GM18505 (cell line): ENCODE data around the gene FCGBP.
"Not testable (repeated sequence)": the region's sequence is repeated elsewhere in the genome, so short reads cannot be mapped to it uniquely, and the experiment has no call there.

Experiments
- ATAC-seq: cut with Tn5 transposase; IDR thresholded peaks from one replicate; pipeline ENCODE4 v1.9.1; 2021; ENCODE audit not compliant: unreplicated experiment
- POLR2A ChIP-seq: IDR thresholded peaks from 4 replicates; pipeline ENCODE4 v1.6.1; 2011; ENCODE audit warnings: borderline replicate concordance; ENCODE audit not compliant: insufficient read depth, insufficient read length; ENCODE audit errors: extremely low read depth

FCGBP gene

DNA sequence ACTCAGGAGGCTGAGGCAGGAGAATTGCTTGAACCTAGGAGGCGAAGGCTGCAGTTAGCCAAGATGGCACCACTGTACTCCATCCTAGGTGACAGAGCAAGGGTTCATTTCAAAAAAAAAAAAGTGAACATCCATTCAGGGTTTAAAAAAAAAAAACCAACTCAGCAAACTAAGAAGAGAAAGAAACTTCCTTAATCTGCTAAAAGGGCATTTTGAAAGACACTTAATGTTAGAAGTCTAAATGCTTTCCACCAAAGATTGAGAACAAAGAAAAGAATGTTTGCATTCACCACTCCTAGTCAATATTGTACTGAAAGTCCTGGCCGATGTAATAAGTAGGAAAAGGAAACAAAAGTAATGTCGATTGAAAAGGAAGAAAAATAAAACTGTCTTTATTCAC, 29.5 kb upstream of the FCGBP start:
- TF ChIP-seq POLR2A = no peak
- ATAC-seq = no peak

DNA sequence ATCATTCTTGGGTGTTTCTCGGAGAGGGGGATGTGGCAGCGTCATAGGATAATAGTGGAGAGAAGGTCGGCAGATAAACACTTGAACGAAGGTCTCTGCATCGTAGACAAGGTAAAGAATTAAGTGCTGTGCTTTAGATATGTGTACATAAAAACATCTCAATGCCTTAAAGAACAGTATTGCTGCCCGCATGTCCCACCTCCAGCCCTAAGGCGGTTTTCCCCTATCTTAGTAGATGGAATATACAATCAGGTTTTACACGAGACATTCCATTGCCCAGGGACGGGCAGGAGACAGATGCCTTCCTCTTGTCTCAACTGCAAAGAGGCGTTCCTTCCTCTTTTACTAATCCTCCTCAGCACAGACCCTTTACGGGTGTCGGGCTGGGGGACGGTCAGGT, 25.0 kb upstream of the FCGBP start:
- not testable (repeated sequence) for ATAC-seq

DNA sequence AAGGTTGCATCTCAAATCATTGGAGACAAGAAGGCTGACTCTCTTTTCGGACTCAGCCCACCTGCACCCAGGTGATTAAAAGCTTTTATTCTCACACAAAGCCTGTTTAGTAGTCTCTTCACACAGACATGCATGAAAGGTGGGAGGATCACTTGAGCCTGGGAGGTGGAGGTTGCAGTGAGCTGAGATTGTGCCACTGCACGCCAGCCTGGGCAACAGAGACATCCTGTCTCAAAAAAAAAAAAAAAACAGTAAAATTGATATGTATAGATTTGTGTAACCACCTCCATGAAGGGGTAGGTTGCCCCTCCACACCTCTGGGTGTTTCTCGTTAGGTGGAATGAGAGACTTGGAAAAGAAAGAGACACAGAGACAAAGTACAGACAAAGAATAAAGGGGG, 24.5 kb upstream of the FCGBP start:
- not testable (repeated sequence) for ATAC-seq

DNA sequence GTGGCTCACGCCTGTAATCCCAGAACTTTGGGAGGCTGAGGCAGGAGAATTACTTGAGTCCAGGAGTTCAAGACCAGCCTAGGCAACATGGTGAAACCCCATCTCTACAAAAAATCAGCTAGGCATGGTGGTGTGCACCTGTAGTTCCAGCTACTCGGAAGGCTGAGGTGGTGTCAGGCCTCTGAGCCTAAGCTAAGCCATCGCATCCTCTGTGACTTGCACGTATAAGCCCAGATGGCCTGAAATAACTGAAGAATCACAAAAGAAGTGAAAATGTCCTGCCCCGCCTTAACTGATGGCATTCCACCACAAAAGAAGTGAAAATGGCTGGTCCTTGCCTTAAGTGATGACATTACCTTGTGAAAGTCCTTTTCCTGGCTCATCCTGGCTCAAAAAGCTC, 23.5 kb upstream of the FCGBP start:
- ATAC-seq = not testable (repeated sequence)

DNA sequence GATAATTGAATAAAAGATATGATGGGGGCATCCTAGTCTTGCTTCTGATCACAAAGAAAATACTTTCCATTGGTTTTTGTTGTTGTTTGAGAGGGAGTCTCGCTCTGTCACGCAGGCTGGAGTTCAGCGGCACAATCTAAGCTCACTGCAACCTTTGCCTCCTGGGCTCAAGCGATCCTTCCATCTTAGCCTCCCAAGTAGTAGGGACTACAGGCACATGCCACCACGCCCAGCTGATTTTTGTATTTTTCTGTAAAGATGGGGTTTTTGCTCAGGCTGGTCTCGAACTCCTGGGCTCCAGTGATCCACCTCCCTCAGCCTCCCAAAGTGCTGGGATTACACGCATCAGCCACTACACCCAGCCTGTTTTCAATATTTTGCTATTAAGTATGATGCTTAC, 19.5 kb upstream of the FCGBP start:
- no peak for ATAC-seq
- TF ChIP-seq POLR2A = no peak

DNA sequence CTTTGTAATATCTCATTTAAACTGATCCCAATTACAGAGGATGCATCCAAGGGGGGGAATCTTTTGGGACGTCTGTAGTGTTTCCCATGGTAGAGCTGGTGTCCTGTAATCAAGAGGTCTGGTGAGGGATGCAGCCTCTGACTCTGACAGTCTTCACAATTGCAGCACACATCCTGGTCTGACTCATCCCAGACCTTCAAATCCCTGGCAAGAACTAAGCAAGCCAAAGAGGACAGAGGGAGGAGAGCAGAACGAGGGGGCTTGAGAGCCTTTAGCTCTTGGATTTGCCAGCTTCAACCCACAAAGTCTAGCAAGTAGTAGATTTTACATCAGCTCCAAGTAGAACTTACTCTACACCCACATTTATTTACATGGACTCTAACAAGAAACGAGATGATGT, 17.3 kb upstream of the FCGBP start:
- ATAC-seq = no peak
- TF ChIP-seq POLR2A = no peak

DNA sequence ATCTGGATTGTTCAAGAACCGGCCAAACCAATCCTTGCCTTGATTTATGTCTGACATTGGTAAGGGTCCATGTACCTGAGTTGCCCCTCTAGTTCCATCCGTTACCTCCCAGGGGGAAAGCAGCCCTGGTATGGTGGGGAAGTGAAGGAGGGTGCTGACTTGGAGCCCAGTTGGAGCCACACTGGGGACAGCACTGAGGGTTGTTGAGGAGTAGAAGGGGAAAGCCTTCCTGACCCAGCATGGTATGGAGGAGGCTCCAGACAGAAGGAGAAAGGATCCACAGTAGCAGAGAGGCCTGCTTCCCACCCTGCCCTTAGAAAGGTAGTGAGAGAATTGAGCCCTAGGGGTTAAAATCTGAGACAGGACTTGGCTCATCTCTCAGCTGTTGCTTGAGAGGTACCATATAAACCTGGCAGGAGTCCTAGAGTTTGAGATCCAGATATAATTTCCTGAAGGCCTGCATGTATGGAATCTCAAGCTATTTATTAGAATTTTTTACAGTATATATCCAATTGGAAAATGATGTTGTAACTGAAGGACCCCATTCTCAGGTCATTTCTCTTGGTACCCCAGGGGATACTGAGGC, 16.7 kb upstream of the FCGBP start:
- TF ChIP-seq POLR2A = no peak
- ATAC-seq = no peak

DNA sequence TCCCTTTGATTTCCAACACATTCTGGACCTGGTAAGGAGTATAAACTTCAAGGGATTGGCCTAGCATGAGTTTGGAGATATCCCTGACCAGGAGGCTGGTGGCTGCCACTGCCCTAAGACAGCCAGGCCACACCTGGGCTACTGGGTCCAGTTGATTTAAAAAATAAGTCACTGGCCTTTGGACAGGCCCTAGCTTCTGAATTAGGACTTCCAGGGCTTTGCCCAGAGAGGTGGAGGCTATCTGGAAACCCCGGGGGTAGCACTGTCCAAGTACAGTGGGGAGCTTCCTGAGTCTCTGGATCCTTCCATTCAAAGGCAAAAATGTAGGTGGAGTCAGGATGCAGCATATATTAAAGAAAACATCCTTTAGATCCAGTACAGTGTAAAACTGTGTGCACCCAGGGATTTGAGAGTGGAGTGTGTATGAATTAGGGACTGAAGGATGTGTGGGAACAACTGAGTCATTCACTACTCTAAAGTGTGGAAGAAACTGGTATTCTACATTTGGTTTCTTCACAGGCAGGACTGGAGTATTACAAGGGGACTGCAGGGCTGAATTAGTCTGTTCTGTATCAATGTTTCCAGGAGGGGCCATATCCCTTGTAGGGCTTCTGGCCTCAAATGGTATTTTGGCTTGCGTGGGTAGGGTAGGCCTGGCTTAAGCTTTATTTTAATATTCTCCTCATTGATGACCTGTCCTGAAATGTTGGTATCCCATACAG, 14.8 kb upstream of the FCGBP start:
- no peak for TF ChIP-seq POLR2A
- ATAC-seq = no peak

DNA sequence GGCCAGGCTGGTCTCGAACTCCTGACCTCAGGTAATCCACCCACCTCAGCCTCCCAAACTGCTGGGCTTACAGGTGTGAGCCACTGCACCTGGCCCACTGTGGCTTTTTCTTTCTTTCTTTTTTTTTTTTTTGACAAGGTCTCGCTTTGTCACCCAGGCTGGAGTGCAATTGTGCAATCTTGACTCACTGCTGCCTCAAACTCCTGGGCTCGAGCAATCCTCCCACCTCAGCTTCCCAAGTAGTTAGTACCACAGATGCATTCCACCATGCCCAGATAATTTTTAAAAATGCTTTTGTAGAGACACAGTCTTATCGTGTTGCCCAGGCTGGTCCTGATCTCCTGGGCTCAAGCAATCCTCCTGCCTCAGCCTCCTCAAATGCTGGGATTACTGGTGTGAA, 12.1 kb upstream of the FCGBP start:
- no peak for TF ChIP-seq POLR2A
- no peak for ATAC-seq

DNA sequence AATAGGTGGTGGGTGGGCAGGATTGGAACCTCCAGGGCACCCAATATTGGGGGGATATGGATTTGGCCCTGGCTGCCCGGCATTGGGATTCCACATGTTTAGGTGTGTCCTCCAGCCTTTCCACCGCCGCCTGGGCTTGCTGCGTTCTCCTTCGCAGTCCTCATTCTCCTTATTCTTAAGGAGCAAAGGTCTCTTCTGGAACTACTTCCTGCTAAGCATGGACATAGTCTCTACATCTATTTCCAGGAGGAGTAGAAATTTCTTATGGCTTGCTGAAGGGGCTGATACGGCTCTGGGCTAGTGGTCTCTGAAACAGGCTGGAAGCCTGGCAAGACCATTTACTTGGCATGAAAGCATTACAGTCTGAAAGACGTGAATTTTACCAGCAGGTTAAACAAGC, 9.2 kb upstream of the FCGBP start:
- ATAC-seq = no peak

DNA sequence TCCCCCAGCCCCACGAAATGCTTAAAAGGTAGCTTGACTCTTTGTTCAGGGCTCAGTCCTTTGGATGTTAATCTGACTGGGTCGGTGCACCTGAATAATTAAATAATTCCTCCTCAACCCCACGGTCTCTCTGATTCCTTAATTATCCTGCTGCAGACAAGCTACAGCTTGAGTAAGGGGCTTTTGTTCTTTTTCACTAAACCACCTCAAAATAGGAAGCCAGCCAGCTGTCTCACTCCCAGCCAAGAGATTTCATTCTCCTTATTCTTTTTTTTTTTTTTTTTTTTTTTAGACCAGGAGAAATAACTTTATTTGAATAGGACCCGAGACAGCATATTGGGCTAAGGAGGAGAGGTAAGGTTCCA, 7.9 kb upstream of the FCGBP start:
- no peak for ATAC-seq
- no peak for TF ChIP-seq POLR2A

More for the DNA sequence above, 9.2 kb upstream of the FCGBP start:
- TF ChIP-seq POLR2A = no peak

DNA sequence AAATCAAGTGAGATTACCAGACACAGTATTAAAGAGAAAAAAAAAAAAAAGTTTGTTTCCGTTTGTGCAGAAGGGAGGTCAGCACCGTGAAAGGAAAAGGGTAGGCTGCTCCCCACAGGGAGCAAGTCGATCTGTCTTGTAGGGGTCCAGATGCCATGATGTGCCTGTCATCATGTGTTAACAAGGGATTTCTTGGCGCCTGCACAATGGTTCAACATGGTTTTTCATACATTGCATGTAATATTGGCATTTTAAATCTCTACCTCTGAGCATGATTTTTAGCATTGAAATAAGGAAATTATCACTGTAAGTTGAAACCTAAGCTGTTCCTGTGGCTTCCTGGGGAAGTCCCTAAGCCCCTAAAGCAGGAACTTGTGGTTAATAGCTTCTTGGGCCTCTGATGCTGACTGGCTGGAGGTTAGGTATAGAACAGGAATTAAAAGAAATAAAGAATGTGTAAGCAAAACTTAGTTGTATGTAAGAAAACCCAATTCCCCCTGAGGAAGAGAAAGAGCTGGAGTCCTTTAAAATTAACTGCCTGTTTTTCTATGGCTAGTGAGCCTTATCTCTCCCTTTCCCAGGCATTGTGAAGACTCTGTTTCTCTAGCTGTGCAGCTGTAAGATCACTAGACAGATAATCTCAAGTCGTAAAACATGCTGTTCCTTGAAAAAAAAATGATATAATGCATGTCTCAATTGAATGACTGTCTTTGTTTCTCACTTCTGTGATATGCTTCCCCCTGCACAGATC, 7.4 kb upstream of the FCGBP start:
- peak; percentile 72 for ATAC-seq
- TF ChIP-seq POLR2A = no peak

DNA sequence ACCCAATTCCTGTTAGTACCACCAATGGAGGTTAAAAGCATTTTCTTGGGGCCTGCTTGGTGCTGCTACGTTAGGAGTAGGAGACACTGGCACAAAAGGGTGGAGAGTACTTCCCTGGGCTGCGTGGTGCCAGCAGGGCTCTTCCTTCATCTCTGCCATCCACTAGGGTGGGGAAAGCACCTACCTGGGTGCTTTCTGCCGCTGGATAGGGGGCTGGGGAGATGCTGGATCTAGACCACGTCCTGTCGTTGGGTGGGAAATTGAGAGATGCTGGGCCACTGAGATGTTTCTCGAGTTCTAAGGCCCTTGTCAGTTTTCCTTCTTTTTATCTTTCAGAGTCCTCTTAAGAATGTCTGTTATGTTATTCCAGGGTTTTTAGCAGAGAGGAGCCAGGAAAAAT, 6.7 kb upstream of the FCGBP start:
- ATAC-seq = no peak

DNA sequence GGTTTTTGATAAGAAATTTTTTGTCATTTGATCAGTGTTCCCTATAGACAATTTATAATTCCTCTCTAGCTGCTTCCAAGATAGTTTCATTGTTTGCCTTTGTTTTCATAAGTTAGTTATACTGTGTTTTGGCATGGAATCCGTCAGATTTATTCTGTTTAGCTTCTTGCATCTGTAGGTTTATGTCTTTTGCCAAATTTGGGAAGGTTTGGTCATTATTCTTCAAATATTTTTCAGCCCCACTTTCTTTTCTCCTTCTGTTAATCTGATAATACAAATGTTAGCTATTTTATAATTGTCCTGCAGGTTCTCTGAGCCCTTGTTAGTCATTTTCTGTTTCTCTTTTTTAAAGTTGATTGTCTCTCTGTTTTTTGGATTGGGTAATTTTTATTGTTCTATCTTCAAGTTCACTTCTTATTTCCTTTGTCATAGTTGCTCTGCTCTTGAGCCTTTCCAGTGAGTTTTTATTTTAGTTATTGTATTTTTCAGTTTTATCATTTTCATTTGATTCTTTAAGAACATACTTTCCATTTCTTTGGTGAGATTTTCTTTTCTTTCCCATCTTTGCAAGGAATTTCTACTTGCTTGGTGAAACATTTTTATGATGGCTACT, 5.9 kb upstream of the FCGBP start:
- ATAC-seq = no peak
- TF ChIP-seq POLR2A = no peak

More for the DNA sequence above, 6.7 kb upstream of the FCGBP start:
- no peak for TF ChIP-seq POLR2A
